GM19099 (cell line): ENCODE data around the gene MAML3.

Experiments
- POLR2A ChIP-seq: IDR thresholded peaks from 3 replicates; pipeline ENCODE4 v1.6.1; 2011; ENCODE audit warnings: low read depth; ENCODE audit not compliant: insufficient read length; ENCODE audit errors: extremely low read depth

Gene MAML3

GRCh38 chr4:139815778-139816601 is 338.0 kb downstream of the MAML3 start:
- TF ChIP-seq POLR2A: no peak

- no peak for TF ChIP-seq POLR2A
These were observed 339.5 kb downstream of the MAML3 start for GRCh38 chr4:139814323-139815015.

GRCh38 chr4:139813881-139814280 is 340.1 kb downstream of the MAML3 start:
- TF ChIP-seq POLR2A: no peak

- TF ChIP-seq POLR2A: no peak
These were observed 343.3 kb downstream of the MAML3 start for GRCh38 chr4:139810710-139811109.

- TF ChIP-seq POLR2A: no peak
These were observed 344.2 kb downstream of the MAML3 start for GRCh38 chr4:139809757-139810140.

- TF ChIP-seq POLR2A: no peak
These were observed 344.9 kb downstream of the MAML3 start for GRCh38 chr4:139808808-139809756.

GRCh38 chr4:139808381-139808807 is 345.6 kb downstream of the MAML3 start:
- no peak for TF ChIP-seq POLR2A

- no peak for TF ChIP-seq POLR2A
These were observed 346.5 kb downstream of the MAML3 start for GRCh38 chr4:139807483-139807882.

- no peak for TF ChIP-seq POLR2A
These were observed 347.1 kb downstream of the MAML3 start for GRCh38 chr4:139806929-139807328.

- TF ChIP-seq POLR2A: no peak
These were observed 351.1 kb downstream of the MAML3 start for GRCh38 chr4:139802931-139803330.

GRCh38 chr4:139802488-139802887 is 351.5 kb downstream of the MAML3 start:
- no peak for TF ChIP-seq POLR2A

GRCh38 chr4:139801895-139802294 is 352.1 kb downstream of the MAML3 start:
- TF ChIP-seq POLR2A: no peak

GRCh38 chr4:139800082-139800481 is 353.9 kb downstream of the MAML3 start:
- TF ChIP-seq POLR2A: no peak

- TF ChIP-seq POLR2A: no peak
These were observed 354.4 kb downstream of the MAML3 start for GRCh38 chr4:139799615-139800014.

- no peak for TF ChIP-seq POLR2A
These were observed 355.5 kb downstream of the MAML3 start for GRCh38 chr4:139798456-139798855.
